GM12875 (cell line): ENCODE measurements around the gene CD44.

Experiments
- H3K4me3 ChIP-seq: one replicate; pipeline ENCODE4 v1.5.1; 2011; ENCODE audit warnings: low read depth, low read length, control low read depth
- CTCF ChIP-seq: IDR thresholded peaks from 2 replicates; pipeline ENCODE4 v1.5.1; 2011; ENCODE audit warnings: low read depth, mild to moderate bottlenecking, control low read depth, inconsistent platforms, low read length, moderate library complexity, borderline replicate concordance; ENCODE audit not compliant: insufficient read depth

Gene CD44

GRCh38 chr11:35260342-35260985, 121.5 kb downstream of the CD44 start:
- no peak for TF ChIP-seq CTCF
- H3K4me3 ChIP-seq = no peak overlapping the region

- no peak for TF ChIP-seq CTCF
- no peak overlapping the region for H3K4me3 ChIP-seq
Measured at GRCh38 chr11:35261197-35261596, 122.2 kb downstream of the CD44 start.

- no peak overlapping the region for H3K4me3 ChIP-seq
- no peak for TF ChIP-seq CTCF
Measured at GRCh38 chr11:35262056-35262455, 123.1 kb downstream of the CD44 start.

- TF ChIP-seq CTCF = no peak
- H3K4me3 ChIP-seq = no peak overlapping the region
Measured at GRCh38 chr11:35262735-35263134, 123.8 kb downstream of the CD44 start.

- no peak for TF ChIP-seq CTCF
- H3K4me3 ChIP-seq = no peak overlapping the region
Measured at GRCh38 chr11:35265755-35266454, 126.9 kb downstream of the CD44 start.

- H3K4me3 ChIP-seq = no peak overlapping the region
- no peak for TF ChIP-seq CTCF
Measured at GRCh38 chr11:35267504-35267903, 128.5 kb downstream of the CD44 start.

GRCh38 chr11:35270342-35270741, 131.4 kb downstream of the CD44 start:
- no peak overlapping the region for H3K4me3 ChIP-seq
- TF ChIP-seq CTCF = no peak
